WTC11 (cell line): ENCODE data around the gene KHDC4. TPM values are rescaled to one million over a fixed set of nuclear protein-coding genes. Genes with fewer than 3 reads are reported as not detected.

ENCODE experiments used
- ATAC-seq: fragments of 200-7000 bp; cut with Tn5 transposase; 2 replicates; pipeline ENCODE4 v1.10.0; 2021; ENCODE audit warnings: mild to moderate bottlenecking, moderate library complexity
- CTCF ChIA-PET: fragments of 300-600 bp; sonication (Branson Sonifier 250); formaldehyde crosslinking; loops from one replicate; lab custom pipeline; 2021; ENCODE audit warnings: antibody characterized with exemption; lab: Charles Lee
- POLR2A ChIA-PET: fragments of 350-600 bp; sonication (Branson Sonifier 250); formaldehyde crosslinking; loops from one replicate; lab custom pipeline; 2021; ENCODE audit warnings: antibody characterized with exemption; lab: Charles Lee
- DNase-seq: peaks from one replicate; pipeline ENCODE4 v3.0.0; 2021; ENCODE audit warnings: low spot score
- H3K27ac Mint-ChIP-seq: 2 replicates; pipeline ENCODE4 v1.8.0; 2021; ENCODE audit warnings: mixed read lengths
- H3K27me3 Mint-ChIP-seq: 2 replicates; pipeline ENCODE4 v1.8.0; 2021; ENCODE audit warnings: low read depth, mild to moderate bottlenecking, moderate library complexity, mixed read lengths
- H3K36me3 Mint-ChIP-seq: 2 replicates; pipeline ENCODE4 v1.8.0; 2021; ENCODE audit warnings: mixed read lengths
- H3K4me1 Mint-ChIP-seq: 2 replicates; pipeline ENCODE4 v1.8.0; 2022; ENCODE audit warnings: mixed read lengths
- H3K4me3 Mint-ChIP-seq: 2 replicates; pipeline ENCODE4 v1.8.0; 2021; ENCODE audit warnings: mild to moderate bottlenecking, moderate library complexity, mixed read lengths
- H3K9me3 Mint-ChIP-seq: 2 replicates; pipeline ENCODE4 v1.8.0; 2021; ENCODE audit warnings: mixed read lengths
- CREB1 ChIP-seq: sonication (generic); formaldehyde crosslinking; IDR thresholded peaks from 2 replicates; pipeline ENCODE4 v1.8.0; 2023; ENCODE audit warnings: mild to moderate bottlenecking, missing genetic modification reagents
- CREM ChIP-seq: sonication (generic); formaldehyde crosslinking; IDR thresholded peaks from 2 replicates; pipeline ENCODE4 v1.8.1; 2022; ENCODE audit warnings: mild to moderate bottlenecking, missing genetic modification reagents, moderate library complexity
- FOXP1 ChIP-seq: sonication (generic); formaldehyde crosslinking; IDR thresholded peaks from 2 replicates; pipeline ENCODE4 v1.8.0; 2022; ENCODE audit warnings: missing genetic modification reagents, mild to moderate bottlenecking, moderate library complexity, borderline replicate concordance
- GRHL2 ChIP-seq: fragments of 250-450 bp; sonication (Bioruptor Pico); IDR thresholded peaks from 2 replicates; pipeline ENCODE4 v1.8.0; 2022; ENCODE audit warnings: mild to moderate bottlenecking, moderate library complexity; ENCODE audit not compliant: insufficient replicate concordance, severe bottlenecking
- HMGA2 ChIP-seq: fragments of 250-450 bp; sonication (Bioruptor Pico); IDR thresholded peaks from 2 replicates; pipeline ENCODE4 v1.4.0; 2021; ENCODE audit warnings: mild to moderate bottlenecking, moderate library complexity
- MXD4 ChIP-seq: fragments of 250-450 bp; sonication (Bioruptor Pico); IDR thresholded peaks from 2 replicates; pipeline ENCODE4 v1.8.0; 2021; ENCODE audit warnings: mild to moderate bottlenecking, moderate library complexity, borderline replicate concordance
- MYBL2 ChIP-seq: sonication (generic); formaldehyde crosslinking; IDR thresholded peaks from 2 replicates; pipeline ENCODE4 v1.8.1; 2023; ENCODE audit warnings: mild to moderate bottlenecking, moderate library complexity, missing genetic modification reagents
- NR3C1 ChIP-seq: sonication (generic); formaldehyde crosslinking; conservative IDR thresholded peaks from 2 replicates; pipeline ENCODE4 v1.8.1; 2023; ENCODE audit warnings: low read depth, mild to moderate bottlenecking, missing genetic modification reagents
- total RNA-seq: library from RNA; stranded (reverse); gene quantifications from 3 replicates; pipeline ENCODE4 v1.2.3, GENCODE V29; 2021
- TF ChIP-seq, protein P1 (sequence below): sonication (generic); formaldehyde crosslinking; IDR thresholded peaks from 2 replicates; pipeline ENCODE4 v1.8.1; 2023; ENCODE audit warnings: mild to moderate bottlenecking, missing genetic modification reagents
- TF ChIP-seq, protein P2 (sequence below): sonication (generic); formaldehyde crosslinking; IDR thresholded peaks from 2 replicates; pipeline ENCODE4 v1.8.1; 2022; ENCODE audit warnings: mild to moderate bottlenecking, moderate library complexity, missing genetic modification reagents
- TF ChIP-seq, protein P3 (sequence below): sonication (generic); formaldehyde crosslinking; IDR thresholded peaks from 2 replicates; pipeline ENCODE4 v1.8.0; 2022; ENCODE audit warnings: mild to moderate bottlenecking, missing genetic modification reagents
- TF ChIP-seq, protein P4 (sequence below): fragments of 200-600 bp; IDR thresholded peaks from 2 replicates; pipeline ENCODE4 v1.8.0; 2022; ENCODE audit warnings: antibody characterized with exemption
- TF ChIP-seq, protein P5 (sequence below): sonication (generic); formaldehyde crosslinking; IDR thresholded peaks from 2 replicates; pipeline ENCODE4 v1.8.1; 2022; ENCODE audit warnings: low read depth, mild to moderate bottlenecking, moderate library complexity, missing genetic modification reagents, borderline replicate concordance

KHDC4 gene
- total RNA-seq, 1 experiment from 2014 or later: 64.4 TPM

DNA sequence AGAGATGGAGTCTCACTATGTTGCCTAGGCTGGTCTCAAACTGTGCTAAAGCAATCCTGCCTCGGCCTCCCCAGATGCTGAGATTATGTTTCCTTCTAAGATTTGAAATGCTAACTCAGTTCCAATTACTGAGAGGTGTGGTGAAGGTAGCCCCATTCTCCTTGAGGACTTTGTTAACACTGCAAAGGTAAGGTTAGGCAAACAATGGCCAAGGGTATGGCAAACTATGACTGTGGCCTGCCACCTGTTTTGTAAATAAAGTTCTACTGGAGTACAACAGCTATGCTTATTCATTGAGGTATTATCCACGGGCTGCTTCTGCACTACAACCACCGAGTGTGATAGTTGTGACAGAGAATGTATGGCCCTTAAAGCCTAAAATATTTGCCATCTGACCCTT lies 13.5 kb downstream of the KHDC4 start:
- no peak for TF ChIP-seq CREB1 (CRISPR knock-in tag)
- TF ChIP-seq, protein P1, sequence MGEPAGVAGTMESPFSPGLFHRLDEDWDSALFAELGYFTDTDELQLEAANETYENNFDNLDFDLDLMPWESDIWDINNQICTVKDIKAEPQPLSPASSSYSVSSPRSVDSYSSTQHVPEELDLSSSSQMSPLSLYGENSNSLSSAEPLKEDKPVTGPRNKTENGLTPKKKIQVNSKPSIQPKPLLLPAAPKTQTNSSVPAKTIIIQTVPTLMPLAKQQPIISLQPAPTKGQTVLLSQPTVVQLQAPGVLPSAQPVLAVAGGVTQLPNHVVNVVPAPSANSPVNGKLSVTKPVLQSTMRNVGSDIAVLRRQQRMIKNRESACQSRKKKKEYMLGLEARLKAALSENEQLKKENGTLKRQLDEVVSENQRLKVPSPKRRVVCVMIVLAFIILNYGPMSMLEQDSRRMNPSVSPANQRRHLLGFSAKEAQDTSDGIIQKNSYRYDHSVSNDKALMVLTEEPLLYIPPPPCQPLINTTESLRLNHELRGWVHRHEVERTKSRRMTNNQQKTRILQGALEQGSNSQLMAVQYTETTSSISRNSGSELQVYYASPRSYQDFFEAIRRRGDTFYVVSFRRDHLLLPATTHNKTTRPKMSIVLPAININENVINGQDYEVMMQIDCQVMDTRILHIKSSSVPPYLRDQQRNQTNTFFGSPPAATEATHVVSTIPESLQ (CRISPR knock-in tag): no peak
- TF ChIP-seq, protein P2, sequence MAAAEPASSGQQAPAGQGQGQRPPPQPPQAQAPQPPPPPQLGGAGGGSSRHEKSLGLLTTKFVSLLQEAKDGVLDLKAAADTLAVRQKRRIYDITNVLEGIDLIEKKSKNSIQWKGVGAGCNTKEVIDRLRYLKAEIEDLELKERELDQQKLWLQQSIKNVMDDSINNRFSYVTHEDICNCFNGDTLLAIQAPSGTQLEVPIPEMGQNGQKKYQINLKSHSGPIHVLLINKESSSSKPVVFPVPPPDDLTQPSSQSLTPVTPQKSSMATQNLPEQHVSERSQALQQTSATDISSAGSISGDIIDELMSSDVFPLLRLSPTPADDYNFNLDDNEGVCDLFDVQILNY (CRISPR knock-in tag): no peak
- TF ChIP-seq GRHL2 (CRISPR knock-in tag): no peak
- TF ChIP-seq, protein P3, sequence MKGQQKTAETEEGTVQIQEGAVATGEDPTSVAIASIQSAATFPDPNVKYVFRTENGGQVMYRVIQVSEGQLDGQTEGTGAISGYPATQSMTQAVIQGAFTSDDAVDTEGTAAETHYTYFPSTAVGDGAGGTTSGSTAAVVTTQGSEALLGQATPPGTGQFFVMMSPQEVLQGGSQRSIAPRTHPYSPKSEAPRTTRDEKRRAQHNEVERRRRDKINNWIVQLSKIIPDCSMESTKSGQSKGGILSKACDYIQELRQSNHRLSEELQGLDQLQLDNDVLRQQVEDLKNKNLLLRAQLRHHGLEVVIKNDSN (CRISPR knock-in tag): no peak
- TF ChIP-seq NR3C1: no peak
- no peak for TF ChIP-seq CREM (CRISPR knock-in tag)
- TF ChIP-seq, protein P4, sequence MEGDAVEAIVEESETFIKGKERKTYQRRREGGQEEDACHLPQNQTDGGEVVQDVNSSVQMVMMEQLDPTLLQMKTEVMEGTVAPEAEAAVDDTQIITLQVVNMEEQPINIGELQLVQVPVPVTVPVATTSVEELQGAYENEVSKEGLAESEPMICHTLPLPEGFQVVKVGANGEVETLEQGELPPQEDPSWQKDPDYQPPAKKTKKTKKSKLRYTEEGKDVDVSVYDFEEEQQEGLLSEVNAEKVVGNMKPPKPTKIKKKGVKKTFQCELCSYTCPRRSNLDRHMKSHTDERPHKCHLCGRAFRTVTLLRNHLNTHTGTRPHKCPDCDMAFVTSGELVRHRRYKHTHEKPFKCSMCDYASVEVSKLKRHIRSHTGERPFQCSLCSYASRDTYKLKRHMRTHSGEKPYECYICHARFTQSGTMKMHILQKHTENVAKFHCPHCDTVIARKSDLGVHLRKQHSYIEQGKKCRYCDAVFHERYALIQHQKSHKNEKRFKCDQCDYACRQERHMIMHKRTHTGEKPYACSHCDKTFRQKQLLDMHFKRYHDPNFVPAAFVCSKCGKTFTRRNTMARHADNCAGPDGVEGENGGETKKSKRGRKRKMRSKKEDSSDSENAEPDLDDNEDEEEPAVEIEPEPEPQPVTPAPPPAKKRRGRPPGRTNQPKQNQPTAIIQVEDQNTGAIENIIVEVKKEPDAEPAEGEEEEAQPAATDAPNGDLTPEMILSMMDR: no peak
- peaks cover 73% of the 10 kb centered on the region for H3K36me3 Mint-ChIP-seq
- H3K4me3 Mint-ChIP-seq: no peak overlapping the region
- H3K27ac Mint-ChIP-seq: no peak overlapping the region
- CTCF ChIA-PET: no interaction called here
- POLR2A ChIA-PET: no interaction called here
- ATAC-seq (no peak), DNase-seq (no peak)
- H3K9me3 Mint-ChIP-seq: no peaks in the 10 kb centered on the region
- H3K27me3 Mint-ChIP-seq: no peaks in the 10 kb centered on the region
- H3K4me1 Mint-ChIP-seq: no peaks in the 10 kb centered on the region

DNA sequence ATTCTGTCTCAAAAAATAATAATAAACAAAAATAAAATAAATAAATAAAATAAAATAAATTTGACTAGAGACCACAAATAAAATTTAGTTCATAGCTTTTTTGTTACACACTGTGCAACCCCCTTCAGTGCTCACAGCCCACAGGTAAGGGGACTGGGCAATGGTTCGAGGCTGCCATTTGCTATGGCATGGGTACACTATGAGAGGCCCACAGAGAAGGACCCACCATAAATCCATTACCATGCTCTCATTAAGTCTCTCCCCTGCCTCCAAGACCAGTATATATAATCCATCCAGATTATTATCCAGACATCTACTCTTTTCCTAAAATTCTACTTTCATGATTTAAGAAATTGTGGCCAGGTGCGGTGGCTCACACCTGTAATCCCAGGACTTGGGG lies 14.4 kb downstream of the KHDC4 start:
- Mint-ChIP-seq H3K9me3 (no peaks in the 10 kb centered on the region), H3K27me3 (no peaks in the 10 kb centered on the region), H3K4me3 (no peak overlapping the region), H3K27ac (no peak overlapping the region), H3K4me1 (no peaks in the 10 kb centered on the region), H3K36me3 (peaks cover 74% of the 10 kb centered on the region)
- ChIA-PET POLR2A (no interaction called here), CTCF (no interaction called here)
- no peak for TF ChIP-seq MYBL2 (CRISPR knock-in tag)
- TF ChIP-seq HMGA2 (CRISPR knock-in tag): 0 out of 2 replicates have a peak, but pooled peaks have one; percentile 7
- TF ChIP-seq, protein P5, sequence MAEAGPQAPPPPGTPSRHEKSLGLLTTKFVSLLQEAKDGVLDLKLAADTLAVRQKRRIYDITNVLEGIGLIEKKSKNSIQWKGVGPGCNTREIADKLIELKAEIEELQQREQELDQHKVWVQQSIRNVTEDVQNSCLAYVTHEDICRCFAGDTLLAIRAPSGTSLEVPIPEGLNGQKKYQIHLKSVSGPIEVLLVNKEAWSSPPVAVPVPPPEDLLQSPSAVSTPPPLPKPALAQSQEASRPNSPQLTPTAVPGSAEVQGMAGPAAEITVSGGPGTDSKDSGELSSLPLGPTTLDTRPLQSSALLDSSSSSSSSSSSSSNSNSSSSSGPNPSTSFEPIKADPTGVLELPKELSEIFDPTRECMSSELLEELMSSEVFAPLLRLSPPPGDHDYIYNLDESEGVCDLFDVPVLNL (CRISPR knock-in tag): no peak
- no peak for TF ChIP-seq MXD4 (CRISPR knock-in tag)
- ATAC-seq: no peak
- DNase-seq: no peak

DNA sequence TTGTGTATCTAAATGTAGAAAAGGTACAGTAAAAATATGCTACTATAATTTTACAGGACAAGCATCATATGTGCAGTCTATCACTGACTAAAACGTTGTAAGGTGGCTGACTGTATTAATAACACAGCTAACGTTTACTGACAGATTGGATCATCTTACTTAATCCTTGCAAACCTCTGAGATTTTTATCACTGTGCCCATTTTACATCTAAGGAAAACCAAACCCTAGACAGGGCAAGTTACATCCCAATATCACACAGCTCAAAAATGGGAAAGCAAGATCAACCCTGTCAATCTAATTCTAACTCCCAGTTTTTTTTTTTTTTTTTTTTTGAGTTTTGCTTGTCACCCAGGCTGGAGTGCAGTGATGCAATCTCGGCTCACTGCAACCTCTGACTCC lies 15.6 kb downstream of the KHDC4 start:
- ATAC-seq (no peak), DNase-seq (no peak)
- CTCF ChIA-PET: interaction anchor here (0.6 to 0.7 kb wide), 2 partner anchors 10 to 212 kb away, joined by 3 read pairs; no protein-coding TSS in a partner anchor
- no peaks in the 10 kb centered on the region for H3K4me1 Mint-ChIP-seq
- no peaks in the 10 kb centered on the region for H3K9me3 Mint-ChIP-seq
- H3K27ac Mint-ChIP-seq: no peak overlapping the region
- peaks cover 81% of the 10 kb centered on the region for H3K36me3 Mint-ChIP-seq
- H3K27me3 Mint-ChIP-seq: no peaks in the 10 kb centered on the region
- H3K4me3 Mint-ChIP-seq: no peak overlapping the region
- POLR2A ChIA-PET: no interaction called here
- TF ChIP-seq, protein P5 (CRISPR knock-in tag): no peak
- TF ChIP-seq, protein P3 (CRISPR knock-in tag): no peak
- TF ChIP-seq FOXP1 (no peak), CREM (CRISPR knock-in tag) (no peak)
